ENCODE measurements around the gene DENND1B.

DNA sequence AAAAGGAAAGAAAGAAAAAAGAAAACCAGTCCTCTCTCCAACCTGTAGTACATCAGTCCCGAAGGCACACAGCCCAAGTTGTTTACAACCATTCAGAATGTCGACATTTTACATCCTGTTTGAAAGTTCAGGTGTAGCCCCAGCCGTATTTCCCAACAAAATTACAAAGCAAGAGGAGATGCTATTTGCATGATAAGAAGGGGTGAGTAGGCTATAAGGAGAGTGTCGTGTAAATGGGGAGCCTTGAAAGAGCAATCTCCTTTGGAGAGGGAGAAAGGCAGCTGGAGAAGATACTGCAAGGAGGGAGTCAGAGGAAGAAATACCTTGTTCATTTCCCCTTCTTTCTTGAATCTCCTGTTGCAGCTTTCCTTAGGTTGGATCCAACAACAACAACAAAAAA lies 35.5 kb upstream of the DENND1B start:
- TF ChIP-seq CTCF (IDR thresholded peaks at IDR 0.05) (no peak), POLR2A (IDR thresholded peaks at IDR 0.05) (no peak), POLR2AphosphoS5 (IDR thresholded peaks at IDR 0.05) (no peak), EP300 (IDR thresholded peaks at IDR 0.05) (no peak)
